Vagina (tissue), 2 donors: ENCODE results near the gene PIK3CG. TPM values are rescaled to one million over a fixed set of nuclear protein-coding genes. Genes with fewer than 3 reads are reported as not detected.
"Not testable (repeated sequence)": the region's sequence is repeated elsewhere in the genome, so short reads cannot be mapped to it uniquely, and the experiment has no call there.

Experiments
- DNase-seq, 2 donors: peaks; one replicate each; pipeline ENCODE4 v3.0.0-alpha.2; 2017; ENCODE audit errors: extremely low spot score in 2 of 2
- H3K27ac ChIP-seq: fragments of 200-600 bp; sonication (generic); one replicate; pipeline ENCODE4 v1.5.1; 2019
- H3K27me3 ChIP-seq: fragments of 200-600 bp; sonication (generic); one replicate; pipeline ENCODE4 v1.5.1; 2019
- H3K36me3 ChIP-seq, 2 donors: fragments of 200-600 bp; sonication (generic); one replicate each; pipeline ENCODE4 v1.5.1; 2017 to 2019
- H3K4me1 ChIP-seq: fragments of 200-600 bp; sonication (generic); one replicate; pipeline ENCODE4 v1.5.1; 2019
- H3K4me3 ChIP-seq, 2 donors: fragments of 200-600 bp; sonication (generic); 1 replicate in 1 of 2; 2 replicates in 1 of 2; pipeline ENCODE4 v1.5.1; 2016 to 2019
- H3K9me3 ChIP-seq: fragments of 200-600 bp; sonication (generic); one replicate; pipeline ENCODE4 v1.5.1; 2019
- CTCF ChIP-seq, 3 experiments: fragments of 450-650 bp in 2 of 3; fragments of 200-600 bp in 1 of 3; sonication (generic) in 1 of 3; IDR thresholded peaks; one replicate each; pipeline ENCODE4 v1.5.1; 2017 to 2019; ENCODE audit warnings: antibody characterized with exemption in 3 of 3, mild to moderate bottlenecking in 2 of 3, moderate library complexity in 2 of 3
- POLR2A ChIP-seq, 2 donors: fragments of 450-650 bp; IDR thresholded peaks; one replicate each; pipeline ENCODE4 v1.6.1; 2017; ENCODE audit warnings: antibody characterized with exemption in 2 of 2, mild to moderate bottlenecking in 2 of 2, moderate library complexity in 2 of 2
- POLR2AphosphoS5 ChIP-seq, 2 donors: sonication (generic); formaldehyde crosslinking; IDR thresholded peaks; one replicate each; pipeline ENCODE4 v1.9.0; 2017; ENCODE audit warnings: antibody characterized with exemption in 2 of 2, mild to moderate bottlenecking in 2 of 2, low read depth in 1 of 2; ENCODE audit not compliant: insufficient read depth in 1 of 2
- intact Hi-C: fragments of 100-400 bp; cut with DNase I; formaldehyde crosslinking; loops from one replicate; pipeline ENCODE4 v1.15.1; 2023
- total RNA-seq: library from RNA; depleted of rRNA; stranded (reverse); fragments of >200 nt; gene quantifications from one replicate; pipeline ENCODE4 v1.2.3, GENCODE V29; 2016

The PIK3CG gene
- total RNA-seq, 1 donor from 2014 or later: 4.4 TPM

GRCh38 chr7:106952001-106952657 is 87.0 kb downstream of the PIK3CG start:
- H3K9me3 ChIP-seq: no peaks in the 10 kb centered on the region

GRCh38 chr7:106952658-106953231 is 87.7 kb downstream of the PIK3CG start:
- DNase-seq: no peak
- TF ChIP-seq CTCF (IDR thresholded peaks at IDR 0.05) (no peak), POLR2AphosphoS5 (IDR thresholded peaks at IDR 0.05; ENCODE audit: insufficient read depth in 1 of 2, low read depth in 1 of 2) (no peak), POLR2A (IDR thresholded peaks at IDR 0.05) (no peak)
- Histone ChIP-seq H3K4me1 (no peaks in the 10 kb centered on the region), H3K27ac (no peak overlapping the region), H3K27me3 (no peaks in the 10 kb centered on the region), H3K9me3 (no peaks in the 10 kb centered on the region), H3K4me3 (no peak overlapping the region), H3K36me3 (no peaks in the 10 kb centered on the region)
- intact Hi-C loops: loop anchor here (10.0 kb wide), 1 partner anchor 202 kb away; no protein-coding TSS in a partner anchor

More at GRCh38 chr7:106952001-106952657, 87.0 kb downstream of the PIK3CG start:
- intact Hi-C loops: loop anchor here (10.0 kb wide), 1 partner anchor 203 kb away; no protein-coding TSS in a partner anchor
- DNase-seq: no peak
- no peak overlapping the region for H3K4me3 ChIP-seq
- no peaks in the 10 kb centered on the region for H3K36me3 ChIP-seq
- no peaks in the 10 kb centered on the region for H3K27me3 ChIP-seq
- no peak overlapping the region for H3K27ac ChIP-seq
- TF ChIP-seq POLR2A (IDR thresholded peaks at IDR 0.05): no peak
- TF ChIP-seq POLR2AphosphoS5 (IDR thresholded peaks at IDR 0.05; ENCODE audit: insufficient read depth in 1 of 2, low read depth in 1 of 2): no peak
- no peak for TF ChIP-seq CTCF (IDR thresholded peaks at IDR 0.05)
- H3K4me1 ChIP-seq: no peaks in the 10 kb centered on the region

GRCh38 chr7:106954840-106955239 is 89.8 kb downstream of the PIK3CG start:
- Histone ChIP-seq H3K27ac (no peak overlapping the region), H3K4me1 (no peaks in the 10 kb centered on the region), H3K36me3 (no peaks in the 10 kb centered on the region), H3K27me3 (no peaks in the 10 kb centered on the region), H3K9me3 (no peaks in the 10 kb centered on the region), H3K4me3 (no peak overlapping the region)
- TF ChIP-seq POLR2A (IDR thresholded peaks at IDR 0.05): no peak
- TF ChIP-seq CTCF (IDR thresholded peaks at IDR 0.05): no peak
- TF ChIP-seq POLR2AphosphoS5 (IDR thresholded peaks at IDR 0.05; ENCODE audit: insufficient read depth in 1 of 2, low read depth in 1 of 2): no peak
- DNase-seq: no peak
- intact Hi-C loops: loop anchor here (10.0 kb wide), 1 partner anchor 200 kb away; no protein-coding TSS in a partner anchor

GRCh38 chr7:106955857-106956256 is 90.8 kb downstream of the PIK3CG start:
- H3K9me3 ChIP-seq, H3K36me3 ChIP-seq, H3K4me1 ChIP-seq, H3K27me3 ChIP-seq, H3K4me3 ChIP-seq, H3K27ac ChIP-seq, DNase-seq: not testable (repeated sequence)
- intact Hi-C loops: loop anchor here (10.0 kb wide), 1 partner anchor 199 kb away; no protein-coding TSS in a partner anchor

Other genes starting within 250 kb of the PIK3CG start
- gene CCDC71L, start 204.1 kb upstream of the PIK3CG start, total RNA-seq: 52.5 TPM
- 16.5 TPM for gene PRKAR2B, start 179.4 kb downstream of the PIK3CG start, total RNA-seq